ENCODE results near the gene RABGAP1L. TPM values are rescaled to one million over a fixed set of nuclear protein-coding genes. Genes with fewer than 3 reads are reported as not detected.

RABGAP1L gene
- total and polyA plus RNA-seq, 2 of the 8 experiments (the other 6 are each of a cell fraction or from before 2014, with no cell fraction given), result 33.3 to 156 TPM

DNA sequence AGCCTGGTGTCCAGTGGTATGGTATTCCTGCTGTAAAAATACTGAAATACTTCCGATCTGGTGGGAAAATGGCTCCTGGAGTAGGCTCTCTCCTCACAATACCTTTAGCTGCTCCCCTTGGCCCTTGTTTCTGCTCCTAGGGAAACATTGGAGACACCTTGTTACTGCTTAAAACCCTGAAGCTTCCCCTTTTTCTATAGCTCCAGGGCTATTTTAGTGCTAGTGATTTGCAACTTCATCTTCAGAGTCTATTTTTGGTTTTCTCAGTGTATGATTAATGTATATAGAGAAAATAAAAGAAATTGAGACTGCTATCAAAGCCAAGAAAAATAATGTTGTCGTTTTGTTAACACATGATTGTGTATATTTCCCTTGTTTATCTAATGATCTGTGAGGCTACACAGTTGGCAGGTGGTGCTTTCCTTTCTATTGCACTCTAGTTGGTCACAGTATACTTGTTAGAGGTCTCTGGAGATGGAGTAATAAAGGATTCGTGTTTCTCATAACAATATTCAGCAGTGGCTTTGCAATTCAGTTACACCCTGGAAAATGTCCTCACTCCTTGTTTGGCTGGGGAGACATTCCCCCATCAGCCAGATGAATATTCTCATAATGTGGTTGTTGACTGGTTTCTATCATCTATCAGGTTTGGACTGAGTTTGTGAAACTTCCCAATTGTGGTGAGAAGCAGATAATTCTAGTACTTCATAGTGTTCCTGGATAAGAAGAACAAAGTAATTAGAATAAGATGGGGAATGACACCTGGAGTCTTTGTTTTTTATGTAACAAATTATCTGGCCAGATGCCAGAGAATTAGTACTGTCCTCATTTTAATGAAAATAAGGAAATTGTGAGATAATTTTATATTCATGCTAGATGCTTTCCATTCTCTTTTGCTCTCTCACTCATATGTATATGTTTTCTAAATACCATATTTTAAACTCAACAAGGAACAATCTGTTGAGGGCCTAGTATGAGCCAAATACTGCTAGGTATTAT is 795.6 kb downstream of the RABGAP1L start (continued):
- TF ChIP-seq SUZ12 (IDR thresholded peaks at IDR 0.05; ENCODE audit: low read length) (no peak), RFX5 (IDR thresholded peaks at IDR 0.05; ENCODE audit: borderline replicate concordance, low read depth, low read length) (no peak), JUN (IDR thresholded peaks at IDR 0.05; ENCODE audit: low read depth, low read length) (no peak), SAP30 (IDR thresholded peaks at IDR 0.05; ENCODE audit: insufficient read depth, insufficient replicate concordance, low read length) (no peak), YY1 (IDR thresholded peaks at IDR 0.05; ENCODE audit: low read depth, low read length) (no peak), SIRT6 (IDR thresholded peaks at IDR 0.05; ENCODE audit: low read length) (no peak), POLR2A (IDR thresholded peaks at IDR 0.05; ENCODE audit: control extremely low read depth in 1 of 2, low read depth in 2 of 2, low read length in 2 of 2) (no peak), JUND (IDR thresholded peaks at IDR 0.05; ENCODE audit: low read length) (no peak)

Data from H1 (cell line).